A673 (cell line): ENCODE results near the gene CASP5. TPM values are rescaled to one million over a fixed set of nuclear protein-coding genes. Genes with fewer than 3 reads are reported as not detected.
"Not testable (repeated sequence)": the region's sequence is repeated elsewhere in the genome, so short reads cannot be mapped to it uniquely, and the experiment has no call there.

Experiments used
- BruUV-seq: library from RNA; stranded (reverse); fragments of 400-500 nt; replicated peaks from 2 replicates; lab custom pipeline; 2021; lab: Mats Ljungman, UMichigan
- CTCF ChIA-PET: fragments of 300-600 bp; sonication (Branson Sonifier 250); formaldehyde crosslinking; loops from one replicate; lab custom pipeline; 2022; ENCODE audit warnings: antibody characterized with exemption; lab: Charles Lee
- POLR2A ChIA-PET: fragments of 300-600 bp; sonication (Branson Sonifier 250); formaldehyde crosslinking; loops from one replicate; lab custom pipeline; 2022; ENCODE audit warnings: antibody characterized with exemption; ENCODE audit not compliant: low non-redundant PET; lab: Charles Lee
- DNase-seq: peaks from one replicate; pipeline ENCODE4 v3.0.0-alpha.2; 2015; ENCODE audit warnings: low spot score
- H3K27ac ChIP-seq: fragments of 200-600 bp; sonication (generic); 2 replicates; pipeline ENCODE4 v1.5.1; 2016; ENCODE audit warnings: mixed run types, low read depth, mild to moderate bottlenecking, mixed read lengths, antibody characterized with exemption, low read length; ENCODE audit not compliant: poor library complexity, severe bottlenecking
- H3K27me3 ChIP-seq: fragments of 200-600 bp; sonication (generic); replicated peaks from 2 replicates; pipeline ENCODE4 v1.6.1; 2017; ENCODE audit warnings: mixed run types, low read depth, mild to moderate bottlenecking, mixed read lengths, antibody characterized with exemption, low read length; ENCODE audit not compliant: insufficient read depth, poor library complexity
- H3K36me3 ChIP-seq: fragments of 200-600 bp; sonication (generic); 2 replicates; pipeline ENCODE4 v1.6.1; 2016; ENCODE audit warnings: mixed run types, mild to moderate bottlenecking, mixed read lengths, antibody characterized with exemption, low read length; ENCODE audit not compliant: insufficient read depth, poor library complexity, severe bottlenecking
- H3K4me1 ChIP-seq: fragments of 200-600 bp; sonication (generic); 2 replicates; pipeline ENCODE4 v1.6.1; 2017; ENCODE audit warnings: mixed run types, mild to moderate bottlenecking, mixed read lengths, antibody characterized with exemption, low read length; ENCODE audit not compliant: insufficient read depth, poor library complexity, severe bottlenecking
- H3K4me3 ChIP-seq: fragments of 200-600 bp; sonication (generic); 2 replicates; pipeline ENCODE4 v1.5.1; 2016; ENCODE audit warnings: low read depth, mixed run types, mild to moderate bottlenecking, mixed read lengths, low read length; ENCODE audit not compliant: poor library complexity, severe bottlenecking
- H3K9me3 ChIP-seq: fragments of 200-600 bp; sonication (generic); 2 replicates; pipeline ENCODE4 v1.6.1; 2016; ENCODE audit warnings: mixed run types, low read depth, mild to moderate bottlenecking, mixed read lengths, antibody characterized with exemption, low read length; ENCODE audit not compliant: poor library complexity, severe bottlenecking
- EZH2 ChIP-seq: fragments of 200-600 bp; sonication (generic); IDR thresholded peaks from 2 replicates; pipeline ENCODE4 v1.6.1; 2017; ENCODE audit warnings: borderline replicate concordance, low read depth, mild to moderate bottlenecking, mixed read lengths, antibody characterized with exemption, low read length; ENCODE audit not compliant: poor library complexity, severe bottlenecking
- intact Hi-C: fragments of 100-400 bp; cut with micrococcal nuclease; formaldehyde crosslinking; loops from one replicate; pipeline ENCODE4 v1.10.0; 2022; ENCODE audit not compliant: unreplicated experiment
- total RNA-seq: library from RNA; stranded (reverse); gene quantifications from 2 replicates; pipeline ENCODE4 v1.2.3, GENCODE V29; 2021
- TF ChIP-seq, protein P1 (sequence below): fragments of 300-800, 200-600 bp; sonication (generic); conservative IDR thresholded peaks from 2 replicates; pipeline ENCODE4 v1.5.1; 2017; ENCODE audit warnings: low read depth, mild to moderate bottlenecking, antibody characterized with exemption, low read length, moderate library complexity, mixed read lengths

Gene CASP5
- total RNA-seq, 1 experiment from 2014 or later, result not detected

DNA sequence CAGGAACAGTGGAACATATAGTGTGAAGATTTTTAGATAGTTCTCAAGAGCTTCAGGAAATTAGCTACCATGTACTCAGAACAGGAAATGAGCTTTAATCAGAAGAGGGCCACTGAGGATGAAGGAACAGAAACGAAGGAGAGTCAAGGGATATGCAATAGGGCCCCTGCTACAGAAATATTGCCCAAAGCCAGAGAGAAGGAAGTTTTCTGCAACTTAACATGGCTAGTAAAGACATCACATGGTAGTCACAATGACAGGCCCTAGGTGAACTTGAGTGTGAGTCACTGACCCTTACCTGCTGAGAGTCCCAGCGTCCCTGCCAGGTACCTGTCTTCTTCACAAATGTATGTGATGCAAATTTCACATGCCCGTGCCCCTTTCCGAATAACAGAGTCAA is 47.3 kb upstream of the CASP5 start:
- TF ChIP-seq, protein P1, sequence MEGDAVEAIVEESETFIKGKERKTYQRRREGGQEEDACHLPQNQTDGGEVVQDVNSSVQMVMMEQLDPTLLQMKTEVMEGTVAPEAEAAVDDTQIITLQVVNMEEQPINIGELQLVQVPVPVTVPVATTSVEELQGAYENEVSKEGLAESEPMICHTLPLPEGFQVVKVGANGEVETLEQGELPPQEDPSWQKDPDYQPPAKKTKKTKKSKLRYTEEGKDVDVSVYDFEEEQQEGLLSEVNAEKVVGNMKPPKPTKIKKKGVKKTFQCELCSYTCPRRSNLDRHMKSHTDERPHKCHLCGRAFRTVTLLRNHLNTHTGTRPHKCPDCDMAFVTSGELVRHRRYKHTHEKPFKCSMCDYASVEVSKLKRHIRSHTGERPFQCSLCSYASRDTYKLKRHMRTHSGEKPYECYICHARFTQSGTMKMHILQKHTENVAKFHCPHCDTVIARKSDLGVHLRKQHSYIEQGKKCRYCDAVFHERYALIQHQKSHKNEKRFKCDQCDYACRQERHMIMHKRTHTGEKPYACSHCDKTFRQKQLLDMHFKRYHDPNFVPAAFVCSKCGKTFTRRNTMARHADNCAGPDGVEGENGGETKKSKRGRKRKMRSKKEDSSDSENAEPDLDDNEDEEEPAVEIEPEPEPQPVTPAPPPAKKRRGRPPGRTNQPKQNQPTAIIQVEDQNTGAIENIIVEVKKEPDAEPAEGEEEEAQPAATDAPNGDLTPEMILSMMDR, result no peak
- TF ChIP-seq EZH2, result no peak
- ChIA-PET POLR2A (no interaction called here), CTCF (no interaction called here)

DNA sequence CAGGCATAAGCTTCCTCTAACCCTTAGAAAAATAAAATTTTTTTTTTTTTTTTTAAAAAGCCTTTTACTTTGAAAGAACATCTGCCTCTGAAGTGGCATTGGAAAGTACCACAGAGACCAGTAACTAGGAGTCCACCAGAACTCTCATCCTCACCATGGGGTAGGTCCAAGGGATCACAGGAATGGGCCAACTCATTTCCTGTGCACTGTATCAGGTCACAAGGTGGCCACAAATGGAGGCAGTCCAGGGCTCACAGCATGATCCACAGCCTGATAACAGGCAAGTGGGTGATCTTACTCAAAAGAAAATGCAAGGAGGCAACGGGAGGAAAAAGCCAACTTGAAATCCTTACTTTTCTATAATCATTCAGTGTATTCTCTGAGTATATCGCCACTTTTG is 46.8 kb upstream of the CASP5 start:
- POLR2A ChIA-PET, intact Hi-C loops, CTCF ChIA-PET, H3K27ac ChIP-seq, BruUV-seq, H3K4me1 ChIP-seq, H3K9me3 ChIP-seq, H3K27me3 ChIP-seq, DNase-seq, H3K4me3 ChIP-seq, H3K36me3 ChIP-seq: not testable (repeated sequence)

More for the DNA sequence above, 47.3 kb upstream of the CASP5 start:
- no peaks in the 10 kb centered on the region for H3K36me3 ChIP-seq
- DNase-seq, result no peak
- no peaks in the 10 kb centered on the region for H3K27me3 ChIP-seq
- no peak overlapping the region for H3K27ac ChIP-seq
- H3K9me3 ChIP-seq, result no peaks in the 10 kb centered on the region
- H3K4me1 ChIP-seq, result peaks cover 5% of the 10 kb centered on the region
- intact Hi-C loops, result no loop called here
- no TSS peak for BruUV-seq
- no peak overlapping the region for H3K4me3 ChIP-seq

DNA sequence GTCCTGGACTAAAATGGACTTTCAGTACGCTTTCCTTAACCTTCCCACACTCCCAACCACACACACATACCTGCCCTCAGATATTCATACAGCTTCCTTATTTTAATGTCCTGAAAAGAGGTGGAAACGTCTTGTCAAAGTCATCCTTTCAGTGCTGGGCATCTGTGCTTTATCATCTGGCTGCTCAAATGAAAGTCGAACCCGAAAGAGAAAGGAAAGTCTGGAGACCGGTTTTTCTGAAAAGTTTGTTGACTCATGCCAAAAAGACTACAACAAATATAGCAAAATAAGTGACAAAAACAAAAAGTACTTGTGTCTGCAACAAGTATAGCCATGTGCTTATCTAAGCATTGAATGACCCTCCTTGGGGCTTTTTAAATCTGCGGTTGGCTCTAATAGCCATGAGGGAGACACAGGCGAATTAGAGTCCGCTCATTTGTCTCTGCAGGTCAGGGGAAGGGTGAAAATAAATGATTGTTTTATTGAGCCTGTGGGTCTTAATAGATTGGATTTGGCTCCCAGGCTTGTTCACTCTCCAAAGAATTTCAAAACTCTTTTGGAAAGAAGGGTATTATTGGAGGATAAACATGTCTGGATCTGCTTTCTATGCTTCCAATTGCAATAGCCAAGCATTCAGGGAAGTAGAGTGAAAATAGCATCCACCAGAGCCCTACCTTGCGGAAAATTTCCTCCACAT is 40.4 kb upstream of the CASP5 start:
- POLR2A ChIA-PET, H3K27me3 ChIP-seq, CTCF ChIA-PET, DNase-seq, H3K4me3 ChIP-seq, H3K9me3 ChIP-seq, H3K27ac ChIP-seq, H3K36me3 ChIP-seq, BruUV-seq, H3K4me1 ChIP-seq, intact Hi-C loops: not testable (repeated sequence)

DNA sequence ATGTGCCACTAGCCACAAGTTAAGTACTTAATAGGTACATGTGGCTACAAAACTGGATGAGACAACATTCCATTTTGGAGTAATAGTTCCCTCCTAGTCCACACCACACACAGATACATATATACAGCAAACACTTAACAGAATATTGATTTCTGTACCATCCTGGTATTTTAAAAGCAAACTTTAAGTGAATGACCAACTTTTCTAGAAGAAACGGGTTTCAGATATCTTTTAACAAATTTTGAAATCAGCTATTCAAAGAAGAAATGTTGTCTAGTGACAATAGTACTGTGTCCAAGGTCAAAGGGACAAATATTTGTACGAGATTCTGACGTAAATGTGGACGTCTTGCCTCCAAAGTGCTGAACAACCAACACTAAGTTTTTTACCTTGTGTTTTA is 34.5 kb upstream of the CASP5 start:
- no TSS peak for BruUV-seq
- POLR2A ChIA-PET, result no interaction called here
- Histone ChIP-seq H3K36me3 (no peaks in the 10 kb centered on the region), H3K4me3 (no peak overlapping the region), H3K9me3 (no peaks in the 10 kb centered on the region), H3K27ac (no peak overlapping the region), H3K4me1 (no peaks in the 10 kb centered on the region), H3K27me3 (no peaks in the 10 kb centered on the region)
- intact Hi-C loops, result no loop called here
- DNase-seq, result no peak
- TF ChIP-seq EZH2, result no peak
- TF ChIP-seq, protein P1, result no peak
- CTCF ChIA-PET, result no interaction called here
